NCI-H1105 (cell line): ENCODE measurements around the gene UNC79.

ENCODE experiments used
- DNase-seq: peaks from one replicate; lab custom pipeline; 2025; lab: John Stamatoyannopoulos, UW

Gene UNC79

DNA sequence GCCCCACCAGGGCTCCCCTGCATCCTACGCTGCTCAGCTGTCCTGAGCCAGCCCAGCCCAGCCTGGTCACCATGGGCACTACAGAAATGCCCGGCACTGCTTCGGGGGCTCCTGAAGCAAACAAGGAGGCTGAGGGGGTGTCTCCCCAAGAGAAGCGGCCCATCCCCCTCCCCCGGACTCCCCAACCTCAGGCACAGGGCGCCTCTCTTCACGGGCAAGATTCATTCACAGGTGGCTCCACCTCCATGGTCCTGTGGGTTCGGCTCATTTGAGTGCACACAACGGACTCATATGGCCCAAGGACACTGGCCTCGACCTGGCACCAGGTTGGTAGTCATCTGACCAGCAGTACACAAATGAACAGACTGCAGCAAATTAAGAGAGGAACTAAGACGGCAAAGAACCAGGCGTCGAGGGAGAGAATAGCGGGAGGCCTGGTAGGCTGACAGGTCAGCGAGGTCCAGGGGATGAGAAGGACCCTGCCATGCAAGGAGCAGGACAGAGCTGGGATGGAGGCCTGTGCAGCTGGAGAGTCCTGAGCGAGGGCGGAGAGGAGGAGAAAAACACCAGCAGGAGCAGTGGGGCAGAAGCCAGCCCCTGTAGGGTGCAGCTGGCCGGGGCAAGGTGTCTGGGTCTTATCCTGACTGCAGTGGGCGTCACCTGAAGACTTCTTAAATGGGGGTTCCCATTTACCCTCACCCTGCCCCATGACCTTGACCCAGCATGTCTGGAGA is 297.3 kb downstream of the UNC79 start:
- DNase-seq = no peak

DNA sequence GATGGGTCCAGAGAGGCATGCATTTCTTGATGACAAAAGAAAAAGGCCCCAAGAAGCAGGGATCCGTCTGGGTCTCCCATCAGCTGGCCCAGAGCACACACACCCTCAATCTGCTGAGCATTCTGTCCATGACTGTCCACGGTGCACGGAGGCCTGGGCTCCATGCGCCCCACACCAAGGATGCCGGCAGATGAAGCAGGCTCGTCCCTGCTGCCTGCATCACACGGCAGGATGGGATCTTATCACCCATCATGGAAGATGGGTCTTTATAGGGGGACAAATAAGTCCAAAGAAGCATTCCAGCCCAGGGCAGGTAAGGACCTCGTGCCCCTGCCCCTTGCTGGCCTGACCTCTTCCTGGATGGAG is 297.9 kb downstream of the UNC79 start:
- DNase-seq = no peak

DNA sequence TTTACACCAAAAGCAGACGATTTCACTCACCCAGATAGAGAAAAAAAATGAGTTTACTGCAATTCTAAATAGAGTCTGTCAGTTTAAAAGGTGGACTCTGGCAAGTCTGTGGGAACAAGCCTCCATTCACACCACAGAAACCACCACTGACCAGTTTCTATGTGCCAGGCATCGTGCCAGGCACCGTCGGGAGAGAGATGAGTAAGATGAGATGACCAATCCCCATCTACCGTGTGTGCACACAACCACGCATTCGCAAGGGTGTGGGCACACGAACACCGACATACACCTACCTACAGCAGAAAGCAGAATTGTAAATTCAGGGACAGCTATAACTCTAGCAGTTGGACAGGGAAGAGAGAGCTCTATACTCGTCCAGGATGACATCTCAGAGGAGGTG is 299.3 kb downstream of the UNC79 start:
- no peak for DNase-seq

DNA sequence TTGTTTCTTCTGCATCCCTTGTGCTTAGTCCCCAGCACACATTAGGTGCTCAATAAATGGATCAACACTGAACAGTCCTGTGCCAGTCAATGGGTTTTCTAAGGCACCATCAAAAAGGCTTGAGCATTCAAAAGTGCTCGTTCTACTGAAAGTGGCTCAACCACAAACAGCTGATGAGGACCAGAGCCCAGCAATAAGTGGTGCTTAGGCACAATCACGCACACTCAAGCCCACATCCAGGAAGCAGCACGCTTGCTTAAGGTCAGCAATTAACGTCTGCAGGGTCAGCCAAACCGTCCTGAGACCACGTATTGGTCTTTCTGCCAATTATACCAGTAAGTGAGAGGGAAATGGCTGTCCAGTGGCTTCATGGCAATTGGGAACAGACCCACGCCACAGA is 301.0 kb downstream of the UNC79 start:
- no peak for DNase-seq

DNA sequence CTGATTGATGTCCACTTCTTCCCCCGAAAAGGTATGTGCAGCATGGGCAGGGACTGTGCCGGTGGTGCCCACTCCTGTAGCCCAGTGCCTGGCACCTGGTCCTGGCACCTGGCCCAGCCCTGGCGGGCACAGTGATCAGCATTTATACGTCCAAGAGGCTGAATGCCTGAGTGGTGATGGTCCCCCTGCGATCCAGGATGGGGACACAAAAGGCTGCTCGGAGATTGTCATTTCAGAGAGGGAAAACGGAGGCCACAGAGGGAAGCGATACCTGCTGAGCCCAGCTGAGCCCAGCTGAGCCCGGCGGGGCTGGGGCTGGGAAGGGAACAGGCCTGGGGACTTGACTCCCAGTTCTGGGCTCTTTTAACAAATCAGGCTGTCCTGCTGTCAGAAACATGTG is 301.8 kb downstream of the UNC79 start:
- no peak for DNase-seq

DNA sequence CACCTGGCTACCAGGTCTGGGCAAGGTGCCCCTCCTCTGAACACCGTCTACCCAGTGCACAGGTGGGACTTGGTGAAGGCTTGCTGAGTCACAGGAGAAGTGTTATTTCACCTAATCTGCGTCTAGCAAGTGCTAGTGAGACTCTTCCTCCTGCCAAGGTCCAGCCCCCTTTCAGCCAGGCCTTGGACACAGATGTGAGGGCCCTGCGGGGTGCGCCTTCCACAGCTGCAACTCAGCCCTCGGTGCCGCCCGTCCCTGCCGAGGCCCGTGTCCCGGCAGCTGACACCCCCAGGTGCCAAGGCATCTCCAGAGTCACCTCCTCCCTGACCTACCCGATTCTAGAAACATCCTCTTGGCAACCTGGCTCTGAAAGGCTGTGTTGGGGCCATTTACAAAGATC is 302.5 kb downstream of the UNC79 start:
- no peak for DNase-seq

DNA sequence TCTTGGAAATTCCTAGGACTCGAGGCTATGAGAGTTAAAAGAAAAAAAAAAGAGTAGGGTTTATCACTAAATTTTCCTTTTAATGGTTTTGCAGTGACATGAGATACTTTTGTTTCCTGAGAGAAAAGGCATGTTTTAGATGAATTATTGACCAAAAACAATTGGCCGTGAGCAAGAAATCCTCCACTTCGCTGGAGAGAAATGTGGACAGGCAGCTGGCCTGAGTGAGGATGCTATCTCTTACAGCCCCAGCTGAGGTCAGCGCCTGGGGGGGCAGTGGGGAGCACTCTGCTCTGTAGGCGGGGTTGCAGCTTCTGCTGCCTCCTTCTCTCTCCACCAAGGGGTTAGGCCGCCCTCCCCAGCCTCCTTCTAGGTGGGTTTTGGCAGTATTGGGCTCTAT is 302.9 kb downstream of the UNC79 start:
- no peak for DNase-seq

DNA sequence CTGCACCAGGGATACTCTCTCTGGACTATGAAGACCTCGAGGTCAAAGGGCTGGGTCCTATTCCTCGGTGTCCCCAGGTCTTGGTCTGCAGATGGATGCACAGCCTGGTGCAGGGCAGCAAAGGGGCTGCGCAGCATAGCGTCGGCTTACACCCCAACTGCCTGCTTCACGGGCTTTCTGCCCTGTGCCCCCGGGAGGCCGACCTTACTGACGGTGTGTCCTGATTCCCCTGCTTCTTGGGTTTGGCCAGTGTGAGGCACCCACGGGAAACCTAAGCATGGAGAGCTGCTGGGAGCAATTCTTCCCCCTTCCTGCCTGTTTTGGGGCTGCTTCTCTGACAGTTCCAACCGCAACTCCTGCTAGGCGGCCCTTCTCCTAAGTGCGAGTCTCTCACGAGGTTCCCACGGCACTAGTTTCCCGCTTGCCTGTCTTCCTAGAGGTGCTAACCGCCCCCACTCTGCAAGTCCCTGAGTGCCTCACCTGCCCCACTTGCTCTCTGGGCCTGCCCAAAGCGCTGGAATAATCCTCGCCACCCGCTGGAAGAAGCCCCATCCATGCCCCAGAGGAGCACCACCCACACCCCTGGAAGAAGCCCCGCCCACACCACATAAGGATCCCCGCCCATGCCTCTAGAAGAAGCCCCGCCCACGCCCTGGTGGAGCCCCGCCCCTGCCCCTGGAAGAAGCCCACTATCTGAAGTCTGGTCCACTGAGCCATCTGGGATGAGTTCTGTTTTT is 303.5 kb downstream of the UNC79 start:
- no peak for DNase-seq

DNA sequence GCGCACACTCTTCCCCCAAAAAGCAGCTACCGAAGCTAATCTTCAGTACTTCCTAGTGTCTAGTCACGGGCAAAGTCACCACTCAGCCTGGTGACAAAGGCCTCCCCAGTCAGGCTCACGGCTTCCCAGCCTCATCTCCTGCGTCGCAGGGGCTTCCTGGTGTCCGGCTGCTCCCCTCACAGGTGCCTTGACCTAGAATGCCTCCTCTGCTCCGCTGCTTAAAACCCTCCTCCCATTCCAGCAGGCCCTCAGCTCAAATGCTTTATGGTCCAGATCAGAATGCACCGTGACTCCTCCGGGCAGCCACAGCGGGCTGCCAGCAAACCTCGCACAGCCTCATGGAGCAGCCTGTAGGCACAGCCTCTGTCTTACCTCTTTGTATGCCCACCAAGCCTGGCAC is 304.5 kb downstream of the UNC79 start:
- no peak for DNase-seq

DNA sequence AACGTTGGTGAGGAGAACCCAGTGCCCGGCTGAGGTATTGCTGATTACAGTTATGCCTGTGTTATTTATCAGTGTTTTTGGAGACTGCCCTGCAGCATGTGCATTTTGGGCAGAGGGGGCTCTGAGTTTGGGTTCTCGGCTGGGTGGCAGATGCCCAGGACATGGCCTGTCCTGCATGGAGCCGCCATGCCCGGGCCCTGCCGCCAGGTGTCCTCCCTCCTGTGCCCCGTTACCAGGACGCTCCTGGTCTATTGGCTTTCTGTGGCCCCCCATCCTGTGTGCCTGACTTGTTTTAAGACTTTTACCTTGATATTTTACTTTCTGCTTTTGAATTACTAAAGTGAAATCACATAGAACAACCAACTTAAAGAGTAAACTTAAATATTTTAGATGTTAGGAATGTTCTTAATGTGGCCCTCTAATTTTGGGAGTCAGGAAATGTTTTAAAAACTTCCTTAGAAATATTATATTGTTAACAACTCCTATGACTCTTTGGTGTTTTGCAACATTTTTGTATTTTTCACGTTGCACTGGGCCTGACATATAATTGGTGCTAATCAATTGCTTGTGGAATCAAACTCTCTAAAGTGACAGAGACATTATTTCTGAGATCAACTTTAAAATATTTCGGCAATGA is 305.8 kb downstream of the UNC79 start:
- DNase-seq = no peak

DNA sequence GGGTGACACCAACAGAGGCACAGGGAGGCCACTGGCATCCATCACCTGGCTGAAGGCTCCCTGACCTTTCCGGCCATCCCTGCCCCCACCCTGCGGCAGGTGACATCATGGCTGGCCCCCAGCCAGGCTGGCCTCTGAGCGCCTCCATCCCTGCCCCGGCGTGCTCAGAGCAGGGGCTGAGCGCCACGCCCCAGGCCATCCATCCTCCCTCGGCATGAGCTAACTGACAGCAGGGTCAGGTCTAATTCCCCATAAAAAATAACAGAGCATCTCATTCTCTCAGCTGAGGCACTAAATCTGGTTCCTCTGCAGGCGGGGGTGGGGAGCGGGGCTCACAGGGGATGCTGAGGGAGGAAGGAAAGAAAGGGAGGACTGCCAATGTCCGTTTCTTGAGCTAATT is 306.9 kb downstream of the UNC79 start:
- DNase-seq = no peak

DNA sequence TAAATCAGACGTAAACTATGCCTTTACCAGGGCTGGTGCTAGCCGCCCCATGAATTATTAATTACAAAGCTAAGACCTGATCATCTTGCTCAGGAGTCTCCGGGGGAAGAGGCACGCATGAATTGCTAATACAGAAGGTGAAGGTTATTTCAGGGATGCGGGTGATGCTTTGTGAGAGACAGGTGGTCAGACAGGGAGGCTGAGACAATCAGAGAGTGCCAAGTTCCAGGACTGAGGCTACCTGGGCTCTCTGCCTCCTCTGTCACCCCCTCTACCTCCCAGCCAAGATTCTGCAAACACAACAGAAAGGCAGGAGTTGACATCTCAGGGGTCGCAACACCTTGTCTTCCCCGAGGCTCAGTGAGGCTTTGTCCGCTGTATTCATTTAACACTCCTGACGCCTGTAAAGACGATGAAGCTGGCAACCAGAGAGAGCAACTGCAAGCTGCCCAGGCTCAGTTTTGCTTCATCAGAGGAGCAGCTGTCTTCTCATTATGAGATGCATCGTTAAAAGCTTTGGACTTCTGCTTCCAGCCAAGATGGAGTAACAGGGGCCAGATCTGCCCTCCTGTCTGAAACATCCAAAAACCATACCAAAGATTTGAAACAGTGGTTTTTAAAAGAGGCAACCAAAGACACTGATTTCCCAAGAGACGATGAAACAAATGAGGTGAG is 311.0 kb downstream of the UNC79 start:
- DNase-seq = no peak

DNA sequence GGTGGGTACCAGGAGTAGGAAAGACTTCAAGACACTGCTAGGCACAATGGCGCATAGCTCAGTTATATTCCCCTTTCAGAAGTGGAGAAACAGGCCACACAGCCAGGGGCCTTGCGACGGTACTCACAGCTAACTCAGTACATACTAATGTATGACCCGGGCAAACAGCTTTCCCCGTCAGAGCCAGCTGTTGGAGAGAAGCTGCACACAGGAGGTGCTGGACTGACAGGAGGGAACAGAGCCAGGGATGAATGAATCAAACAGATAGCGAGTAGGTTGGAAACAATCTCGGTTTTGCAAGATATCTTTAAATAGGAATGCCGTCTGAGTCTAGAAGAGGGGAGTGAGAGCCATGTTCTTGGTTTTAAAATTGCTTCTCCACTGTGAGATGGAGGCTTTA is 312.0 kb downstream of the UNC79 start:
- no peak for DNase-seq

DNA sequence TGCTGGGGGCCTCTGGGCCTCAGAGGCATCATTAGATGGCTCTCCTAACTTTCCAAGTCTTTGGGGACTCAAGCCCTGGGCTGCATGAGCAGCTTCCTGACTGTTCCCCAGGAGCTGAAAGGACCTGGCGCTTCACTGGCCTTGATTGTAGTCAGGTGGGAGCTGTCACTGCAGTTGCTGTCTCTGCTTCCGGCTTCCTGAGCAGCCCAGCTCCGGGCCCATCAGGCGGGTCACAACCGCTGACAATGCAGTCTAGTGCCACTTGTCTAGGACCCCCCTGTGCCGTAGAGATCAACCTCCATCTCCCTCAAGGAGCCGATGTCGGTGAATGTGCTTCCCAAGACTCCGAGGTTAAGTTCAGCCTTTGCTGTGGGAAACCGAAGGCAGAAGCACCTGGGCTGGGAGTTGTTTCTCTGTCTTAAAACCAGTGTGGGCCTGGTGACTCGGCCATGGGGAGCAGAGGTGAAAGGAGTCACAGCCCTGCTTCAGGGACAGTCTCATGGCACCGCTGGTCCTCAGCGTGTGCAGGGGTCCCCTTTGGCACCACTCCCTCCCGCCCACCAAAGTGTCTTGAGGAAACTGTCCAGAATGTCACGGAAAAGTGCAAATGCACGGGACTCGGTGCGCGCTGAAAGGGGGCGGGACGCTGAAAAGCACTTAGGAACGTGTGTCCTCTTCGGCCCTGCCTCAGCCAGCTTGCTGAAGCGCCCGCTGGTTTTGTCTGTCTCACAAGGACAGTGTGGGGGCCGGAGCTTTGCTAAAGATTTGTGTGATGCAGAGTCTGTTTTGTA is 312.7 kb downstream of the UNC79 start:
- no peak for DNase-seq

DNA sequence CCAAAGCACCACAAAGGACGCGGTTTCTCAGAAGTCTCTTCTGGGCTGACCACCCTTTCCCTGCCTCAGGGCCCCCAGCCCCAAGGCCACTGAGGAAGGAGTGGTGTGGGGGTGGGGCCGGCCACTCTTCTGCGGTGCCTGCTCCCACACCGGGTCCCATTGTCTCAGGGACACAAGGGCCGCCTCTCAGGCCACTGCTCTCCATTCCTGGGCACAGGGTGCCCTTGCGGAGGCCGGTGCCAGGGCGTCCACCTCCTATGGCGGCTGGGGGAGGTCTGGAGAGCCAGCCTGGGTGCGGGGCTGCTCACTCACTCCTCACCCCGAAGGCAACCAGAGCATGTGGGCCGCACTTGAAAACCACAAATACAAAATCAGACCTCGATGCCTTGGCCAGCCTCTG is 313.4 kb downstream of the UNC79 start:
- DNase-seq = no peak

DNA sequence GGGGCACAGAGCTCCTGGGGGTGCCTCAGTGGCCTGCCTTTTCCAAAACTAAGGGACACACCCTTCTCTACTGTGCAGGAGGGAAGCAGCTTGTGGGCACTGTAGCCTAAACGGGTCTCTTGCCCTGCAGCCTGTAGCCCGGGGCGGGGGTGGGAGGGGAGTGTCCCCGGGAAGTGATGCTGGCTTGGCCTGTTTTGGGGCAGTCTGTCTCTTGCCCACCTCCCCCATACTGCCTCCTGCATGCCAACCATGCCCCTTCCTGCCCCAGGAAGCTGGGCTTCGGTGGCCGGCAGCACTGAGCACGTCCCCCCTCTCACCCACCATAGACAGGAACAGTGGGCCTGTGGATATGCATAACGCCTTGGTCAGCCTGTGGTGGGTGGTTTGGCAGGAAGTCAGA is 314.1 kb downstream of the UNC79 start:
- no peak for DNase-seq

DNA sequence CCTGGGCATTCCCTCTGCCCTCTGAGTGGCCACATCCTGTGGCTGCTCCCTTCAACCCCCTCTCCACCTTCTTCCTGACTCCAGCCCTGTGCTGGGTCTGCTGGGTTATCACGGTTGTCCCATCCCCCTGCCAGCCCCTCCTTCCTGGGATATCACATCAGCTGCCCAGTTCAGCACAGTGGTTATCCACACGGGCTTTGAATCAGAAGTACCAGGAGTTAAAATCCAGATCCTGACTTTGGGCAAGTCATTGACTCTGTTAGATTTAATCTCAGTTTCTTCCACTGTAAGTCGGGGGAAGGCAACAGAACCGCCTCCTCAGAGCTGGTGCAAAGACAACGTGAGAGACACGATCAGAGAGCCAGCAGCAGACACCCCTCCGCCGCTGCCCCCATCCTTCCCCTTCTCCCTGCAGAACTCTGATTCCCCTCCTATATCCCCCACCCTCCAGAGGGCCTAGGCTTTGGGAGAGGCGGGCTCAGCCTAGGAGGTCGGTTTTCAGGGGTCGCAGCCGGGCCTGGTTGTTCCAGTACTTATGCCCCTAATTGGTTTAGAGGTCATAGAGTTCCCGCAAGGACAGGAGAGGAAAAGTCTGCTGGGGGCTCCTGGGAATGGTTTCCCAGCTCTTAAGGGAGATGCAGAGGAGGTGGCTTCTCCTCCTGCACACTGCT is 315.0 kb downstream of the UNC79 start:
- no peak for DNase-seq

DNA sequence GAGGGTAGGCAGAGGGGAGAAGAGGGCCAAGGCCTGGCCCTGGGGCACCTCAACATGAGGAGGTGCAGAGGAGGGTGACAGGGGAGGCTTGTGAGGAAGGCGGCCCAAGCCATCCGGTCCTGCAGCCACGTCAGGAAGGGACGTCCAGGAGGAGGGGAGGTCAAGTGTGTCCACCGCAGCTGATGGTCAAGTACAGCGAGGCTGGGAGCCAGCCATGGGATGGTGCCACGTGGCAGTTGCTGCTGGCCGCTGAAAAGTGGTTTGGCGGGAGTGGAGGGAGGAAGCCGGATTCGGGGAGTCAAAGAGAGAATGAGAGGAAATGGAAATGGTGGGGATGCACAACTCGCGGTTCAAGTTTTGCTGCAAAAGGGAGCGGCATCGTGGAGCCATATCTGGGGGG is 316.4 kb downstream of the UNC79 start:
- DNase-seq = no peak

DNA sequence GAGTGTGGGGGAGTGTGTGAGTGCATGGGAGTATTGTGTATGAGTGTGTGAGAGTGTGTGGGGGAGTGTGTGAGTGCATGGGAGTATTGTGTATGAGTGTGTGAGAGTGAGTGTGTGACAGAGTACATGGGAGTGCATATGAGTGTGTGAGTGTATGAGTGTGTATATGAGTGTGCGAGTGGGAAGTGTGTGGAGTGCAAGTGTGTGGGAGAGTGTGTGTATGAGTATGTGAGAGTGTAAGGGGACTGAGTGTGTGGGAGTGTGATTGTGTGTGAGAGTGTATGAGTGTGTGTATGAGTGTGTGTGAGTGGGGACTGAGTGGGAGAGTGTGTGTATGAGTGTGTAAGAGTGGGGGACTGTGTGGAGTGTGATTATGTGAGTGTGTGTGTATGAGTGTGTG is 316.8 kb downstream of the UNC79 start:
- no peak for DNase-seq

DNA sequence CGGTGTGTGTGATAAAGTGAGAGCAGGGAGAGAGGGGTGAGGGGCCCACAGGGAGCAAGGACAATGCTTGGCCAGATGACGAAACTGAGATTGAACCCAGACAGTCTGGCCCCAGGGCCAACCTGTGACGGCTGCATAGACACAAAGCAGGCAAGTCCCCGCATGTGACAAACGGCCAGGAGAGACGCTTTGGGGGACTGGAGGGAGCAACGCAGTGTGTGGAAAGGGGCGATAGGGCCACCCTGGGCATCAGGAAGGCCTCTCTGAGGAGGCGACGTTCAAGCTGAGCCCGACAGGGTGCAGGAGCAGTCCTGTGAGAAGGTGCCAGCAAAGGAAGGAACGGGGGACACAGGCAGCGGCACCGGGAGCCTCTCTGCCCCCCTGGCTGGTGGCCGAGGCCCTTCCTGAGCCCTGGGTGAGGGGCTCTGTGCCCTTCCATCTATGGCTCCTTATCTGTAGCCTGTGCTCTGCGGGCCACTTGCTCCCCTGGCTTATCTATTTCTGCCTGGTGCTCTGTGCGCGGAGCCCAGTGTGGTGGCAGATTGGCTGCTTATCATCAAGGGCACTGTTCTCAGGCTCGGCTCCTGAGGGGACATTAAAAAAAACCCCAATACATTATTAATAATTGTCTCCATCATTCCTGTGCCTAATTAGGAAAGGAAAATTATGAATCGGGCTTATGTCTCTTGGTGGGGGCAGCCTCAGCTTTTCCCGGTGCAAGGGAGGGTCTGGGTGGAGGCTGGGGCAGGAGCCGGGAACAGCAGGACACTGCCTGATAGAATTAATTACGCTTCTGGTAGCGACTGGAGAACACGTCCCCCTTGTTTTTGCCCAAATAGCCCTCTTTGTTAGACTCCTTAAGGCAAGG is 317.7 kb downstream of the UNC79 start:
- DNase-seq = no peak

DNA sequence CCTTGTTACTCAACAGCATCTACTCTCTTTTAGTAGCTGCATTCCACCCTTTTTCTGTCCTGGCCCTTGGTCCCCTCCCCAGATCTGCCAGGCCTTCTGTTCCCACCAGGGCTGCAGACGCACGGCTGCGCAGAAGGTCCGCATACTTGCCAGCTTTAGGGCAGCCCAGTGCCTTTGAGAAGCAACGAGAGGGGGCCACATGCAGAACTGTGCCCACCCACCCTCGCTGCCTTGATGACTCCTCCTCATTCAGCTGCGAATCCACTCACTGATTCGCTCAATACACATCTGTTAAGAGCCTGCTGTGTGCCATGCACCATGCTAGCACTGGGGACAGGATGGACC is 318.3 kb downstream of the UNC79 start:
- no peak for DNase-seq
